GM12872 (cell line): ENCODE results near the gene SHROOM2.
A peak's percentile ranks its signal among the peaks of the same experiment; 100 is the strongest.

ENCODE experiments used
- CTCF ChIP-seq: IDR thresholded peaks from 3 replicates; pipeline ENCODE4 v1.5.1; 2011; ENCODE audit warnings: low read depth, mild to moderate bottlenecking, low read length, moderate library complexity; ENCODE audit not compliant: insufficient read depth

The SHROOM2 gene

DNA sequence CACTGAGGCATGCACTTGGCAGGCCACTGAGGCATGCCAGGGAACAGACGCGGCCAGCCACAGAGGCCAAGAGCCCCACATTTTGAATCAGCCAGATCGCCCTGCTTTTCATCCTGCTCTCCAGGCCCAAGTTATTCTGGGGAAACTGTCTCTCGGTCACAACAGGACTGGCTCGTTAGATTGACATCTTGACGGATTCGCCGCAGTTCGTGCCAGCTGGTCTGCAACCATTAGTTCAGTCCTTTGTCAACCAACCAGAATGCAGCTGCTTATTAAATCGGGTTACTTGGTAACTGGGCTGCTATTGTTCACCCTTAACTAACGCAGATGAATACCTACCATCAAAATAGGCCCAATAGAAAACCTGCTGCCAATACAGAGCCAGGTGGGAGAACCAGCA lies 197.6 kb downstream of the SHROOM2 start:
- TF ChIP-seq CTCF = no peak

DNA sequence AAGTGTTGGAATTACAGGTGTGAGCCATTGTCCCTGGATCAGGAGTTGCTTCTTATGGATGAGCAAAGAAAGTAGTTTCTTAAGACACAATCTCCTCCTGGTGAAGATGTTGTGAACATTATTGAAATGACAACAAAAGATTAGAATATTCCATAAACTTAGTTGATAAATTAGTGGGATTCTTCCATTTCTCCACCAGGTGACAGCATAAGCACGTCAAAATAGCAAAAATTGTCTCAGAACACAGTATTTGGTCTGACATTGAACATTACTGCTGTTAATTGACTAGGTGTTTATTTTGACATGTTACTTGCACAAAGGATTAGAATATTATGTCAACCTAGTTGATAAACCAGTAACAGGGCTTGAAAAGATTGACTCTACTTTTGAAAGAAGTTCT lies 202.5 kb downstream of the SHROOM2 start:
- peak; percentile 34; the same call in 2 of the 3 replicates for TF ChIP-seq CTCF

GRCh38 chrX:9992061-9992460 lies 205.8 kb downstream of the SHROOM2 start:
- TF ChIP-seq CTCF = no peak

DNA sequence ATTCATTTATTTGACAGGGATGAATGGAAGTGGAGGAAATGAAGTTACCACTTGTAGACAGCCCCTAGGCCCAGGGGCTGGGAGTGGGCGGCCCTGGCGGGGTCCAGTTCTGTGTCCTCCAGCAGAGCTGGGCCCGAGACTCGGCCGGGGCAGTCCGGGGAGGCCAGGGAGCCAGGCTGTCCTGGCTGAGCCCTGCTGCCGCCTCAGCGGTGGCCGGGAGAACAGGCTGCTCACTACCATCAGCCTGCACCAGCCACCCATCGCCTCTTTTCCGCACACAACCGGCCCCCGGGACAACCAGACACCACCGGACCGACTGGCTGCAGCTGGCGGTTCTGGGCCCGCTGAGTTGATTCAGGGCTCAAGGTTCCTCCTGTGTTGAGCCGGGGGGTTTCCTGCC lies 206.5 kb downstream of the SHROOM2 start:
- no peak for TF ChIP-seq CTCF

GRCh38 chrX:9995855-9996339 lies 209.7 kb downstream of the SHROOM2 start:
- peak; percentile 76 for TF ChIP-seq CTCF

DNA sequence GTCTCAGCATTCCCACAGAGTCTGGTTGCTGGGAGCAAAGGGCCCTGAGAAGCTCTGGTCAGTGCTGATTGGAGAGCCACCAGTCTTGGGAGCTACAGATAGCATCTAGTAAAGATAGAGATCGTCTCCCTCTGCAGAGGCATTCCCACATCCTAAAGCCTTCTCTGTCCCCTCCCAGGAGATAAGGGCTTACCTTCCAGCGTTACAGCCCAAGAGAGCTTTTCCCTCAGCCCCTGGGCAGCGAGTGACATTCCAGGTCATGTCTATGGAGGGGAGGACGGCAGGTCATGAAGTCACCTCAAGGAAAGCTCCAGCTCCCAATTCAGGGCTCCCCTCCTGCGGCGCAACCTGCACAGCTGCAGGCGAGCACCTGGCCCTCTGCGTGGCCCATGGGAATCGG lies 210.8 kb downstream of the SHROOM2 start:
- TF ChIP-seq CTCF = no peak

- no peak for TF ChIP-seq CTCF
These were observed 211.3 kb downstream of the SHROOM2 start for GRCh38 chrX:9997524-9997923.
